Muscle of arm (tissue), 12 donors: ENCODE results near the gene SEMA3G. TPM values are rescaled to one million over a fixed set of nuclear protein-coding genes. Genes with fewer than 3 reads are reported as not detected.

Experiments used
- DNase-seq: peaks from one replicate; pipeline ENCODE4 v3.0.0-alpha.2; 2013
- polyA plus RNA-seq, 12 donors: library from polyadenylated mRNA; unstranded; fragments of 120-200 nt; gene quantifications; one replicate each; pipeline ENCODE4 v1.2.1, GENCODE V29; 2013; ENCODE audit not compliant: insufficient read length in 12 of 12

The SEMA3G gene
- polyA plus RNA-seq, 12 donors: 10.2 to 16.1 (median 12.5) TPM; not detected in 1

GRCh38 chr3:52455283-52456168 is 10.6 kb upstream of the SEMA3G start, which contains the start of gene NISCH:
TSS of gene NISCH (plus strand) at chr3:52455604. CDS start at chr3:52455642, 38 bp downstream.
- DNase-seq: peak; percentile 85

GRCh38 chr3:52454938-52455282 is 10.0 kb upstream of the SEMA3G start:
- DNase-seq: no peak

GRCh38 chr3:52454250-52454937 is 9.5 kb upstream of the SEMA3G start:
- DNase-seq: no peak

- DNase-seq: no peak
Observed at GRCh38 chr3:52453496-52454249, 8.8 kb upstream of the SEMA3G start, which contains the start of gene TNNC1. TSS of gene TNNC1 (minus strand) at chr3:52454041. CDS start at chr3:52454015, 26 bp downstream.

DNA sequence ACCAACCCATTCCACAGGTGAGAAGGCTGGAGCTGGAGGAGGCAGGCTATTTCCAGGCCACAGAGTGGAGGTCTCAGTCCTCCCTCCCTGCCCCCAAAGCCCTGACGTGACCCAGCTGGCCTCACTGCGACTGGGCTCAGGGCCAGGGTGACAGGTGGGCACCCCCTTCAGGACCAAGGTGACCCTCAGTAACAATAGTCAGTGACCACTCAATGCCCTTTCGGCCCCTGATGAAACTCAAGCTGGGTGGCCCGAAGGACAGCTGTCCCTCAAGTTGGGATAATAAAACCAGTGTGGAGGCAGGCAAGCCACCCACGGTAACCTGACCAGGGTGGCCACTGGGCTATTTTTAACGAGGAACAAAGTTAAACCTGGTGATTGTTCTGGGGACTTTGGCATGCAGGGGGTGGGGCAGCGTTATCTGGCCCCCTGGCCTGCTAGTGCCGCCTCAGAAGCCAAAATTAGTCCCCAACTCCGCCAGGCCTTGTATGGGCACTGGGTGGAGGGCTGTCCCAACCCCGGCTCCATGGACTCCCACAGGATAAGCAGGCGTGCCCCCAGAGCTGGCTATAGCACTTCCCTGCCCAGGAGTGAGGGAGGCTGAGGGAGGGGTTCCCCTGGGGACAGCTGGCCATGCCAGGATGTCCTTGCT is 7.8 kb upstream of the SEMA3G start:
- DNase-seq: no peak

DNA sequence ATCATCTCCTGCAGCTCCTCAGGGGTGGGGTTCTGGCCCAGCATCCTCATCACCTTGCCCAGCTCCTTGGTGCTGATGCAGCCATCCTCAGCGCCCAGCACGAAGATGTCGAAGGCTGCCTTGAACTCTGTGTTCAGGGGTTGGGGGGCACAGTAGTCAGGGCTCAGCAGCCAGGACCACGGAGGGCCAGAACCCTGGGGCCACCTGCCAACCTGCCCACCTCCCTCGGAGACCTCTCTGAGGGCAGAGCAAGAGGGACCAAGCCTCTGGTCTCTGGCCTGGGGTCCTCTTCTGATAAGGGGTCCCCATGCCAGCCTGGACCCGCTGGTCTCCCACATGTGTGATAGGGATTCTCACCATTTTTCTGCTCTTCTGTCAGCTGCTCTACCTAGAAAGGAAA is 7.2 kb upstream of the SEMA3G start:
- DNase-seq: no peak

DNA sequence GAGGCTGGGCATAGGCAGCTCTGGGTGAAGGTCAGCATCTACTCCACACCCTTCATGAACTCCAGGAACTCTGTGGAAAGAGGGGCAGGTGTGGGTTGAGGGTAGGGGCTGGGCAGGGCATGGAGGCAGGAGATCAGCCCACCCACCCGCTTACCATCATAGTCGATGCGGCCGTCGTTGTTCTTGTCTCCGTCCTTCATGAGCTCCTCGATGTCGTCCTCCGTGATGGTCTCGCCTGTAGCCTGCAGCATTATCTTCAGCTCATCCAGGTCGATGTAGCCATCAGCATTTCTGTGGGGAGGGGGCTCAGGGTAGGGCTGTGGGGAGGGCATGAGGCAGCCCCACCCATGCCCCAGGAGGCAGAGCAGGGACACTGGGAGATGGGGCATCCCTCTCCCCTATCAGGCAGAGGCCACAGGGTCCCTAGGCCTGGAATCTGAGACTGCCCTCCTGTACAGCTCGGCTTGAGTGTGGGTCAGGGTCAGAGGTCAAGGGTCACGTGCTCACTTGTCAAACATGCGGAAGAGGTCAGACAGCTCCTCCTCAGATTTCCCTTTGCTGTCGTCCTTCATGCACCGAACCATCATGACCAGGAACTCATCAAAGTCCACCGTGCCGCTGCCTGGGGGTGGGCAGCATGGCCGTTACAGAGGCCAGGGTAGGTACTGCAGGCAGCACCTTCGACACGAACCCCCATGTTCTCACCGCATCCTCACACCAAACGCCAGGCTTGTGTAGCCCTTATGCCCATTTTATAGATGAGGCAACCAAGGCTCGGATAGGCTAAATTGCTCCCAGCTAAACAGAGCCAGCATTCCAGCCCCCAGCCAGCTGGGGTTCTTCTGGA is 6.6 kb upstream of the SEMA3G start:
- DNase-seq: no peak

DNA sequence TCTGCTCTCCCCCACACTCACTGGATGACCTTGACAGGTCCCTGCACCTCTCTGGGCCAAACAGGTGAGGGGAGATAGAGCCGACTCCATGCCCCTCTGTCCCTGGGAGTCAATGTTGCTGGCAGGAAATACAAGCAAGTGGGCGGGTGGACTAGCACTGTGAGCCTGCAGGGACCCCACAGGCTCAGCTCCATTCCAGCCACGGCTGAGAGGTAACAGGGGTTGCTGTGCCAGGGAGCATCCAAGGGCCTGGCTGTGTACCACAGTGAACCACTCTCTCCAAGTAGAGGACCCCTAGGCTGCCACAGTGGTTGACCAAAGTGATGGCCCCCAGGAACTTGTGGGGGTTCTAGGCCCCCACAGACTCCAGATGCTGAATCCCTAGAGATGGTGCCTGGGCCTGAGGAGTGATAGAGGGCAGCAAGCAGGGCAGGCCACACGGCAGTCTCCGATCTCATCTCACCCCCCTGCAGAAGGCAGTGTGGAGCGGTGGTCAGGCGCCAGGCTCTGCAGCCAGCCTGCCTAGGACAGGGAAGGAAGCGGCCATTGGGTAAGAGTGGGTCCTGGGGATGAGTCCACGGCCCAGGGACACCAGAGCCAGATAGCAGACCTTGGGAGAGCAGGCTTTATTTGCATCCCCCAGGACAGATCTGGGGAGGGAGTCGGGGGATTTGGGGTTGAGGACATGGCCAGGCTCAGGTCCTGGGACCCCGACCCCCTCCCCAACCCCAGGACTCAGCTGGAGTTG is 5.8 kb upstream of the SEMA3G start:
- no peak for DNase-seq

GRCh38 chr3:52447512-52448355 is 2.8 kb upstream of the SEMA3G start:
- DNase-seq: no peak

DNA sequence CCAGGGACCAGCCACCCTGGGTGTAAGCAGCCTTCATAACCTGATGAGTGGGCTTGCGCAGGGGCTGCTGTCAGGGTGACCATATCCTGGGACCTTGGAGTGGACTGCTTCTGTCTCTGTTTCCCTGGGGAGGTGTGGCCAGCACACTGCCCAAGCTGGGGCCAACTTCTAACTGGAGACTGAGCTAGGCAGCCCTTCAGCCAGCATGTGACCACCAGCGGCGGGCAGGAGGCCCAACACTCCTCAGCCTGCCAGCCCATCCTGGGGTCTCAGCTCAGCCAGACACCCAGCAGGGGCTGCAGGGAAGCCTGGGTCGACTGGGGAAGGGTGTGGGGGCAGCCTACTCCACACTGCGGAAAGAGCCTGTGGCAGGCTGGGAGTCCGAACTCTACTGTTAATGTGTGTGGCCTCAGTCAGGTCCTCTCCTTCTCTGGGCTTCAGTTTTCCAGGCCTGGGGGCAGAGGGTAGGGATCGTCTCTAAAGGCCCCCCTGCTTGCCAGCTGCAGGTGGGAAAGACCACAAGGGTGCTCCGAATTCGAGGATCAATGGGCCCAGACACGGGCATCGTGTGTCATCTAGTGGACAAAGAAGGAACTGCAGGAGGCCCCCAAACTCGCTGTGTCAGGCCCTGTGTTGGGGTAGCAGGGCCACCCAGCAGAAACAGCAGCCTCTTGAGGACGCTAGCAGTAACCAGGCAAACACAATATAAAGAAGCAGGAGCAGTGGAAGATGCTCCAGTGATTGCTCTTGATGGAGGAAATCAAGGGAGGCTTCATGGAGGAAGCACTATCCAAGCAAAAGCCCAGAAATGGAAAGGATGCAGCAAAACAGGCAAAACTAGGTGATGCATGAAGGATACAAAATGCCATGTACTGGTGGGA is 2.0 kb upstream of the SEMA3G start:
- DNase-seq: peak; percentile 64

GRCh38 chr3:52446042-52446441 is 1.1 kb upstream of the SEMA3G start:
- no peak for DNase-seq

DNA sequence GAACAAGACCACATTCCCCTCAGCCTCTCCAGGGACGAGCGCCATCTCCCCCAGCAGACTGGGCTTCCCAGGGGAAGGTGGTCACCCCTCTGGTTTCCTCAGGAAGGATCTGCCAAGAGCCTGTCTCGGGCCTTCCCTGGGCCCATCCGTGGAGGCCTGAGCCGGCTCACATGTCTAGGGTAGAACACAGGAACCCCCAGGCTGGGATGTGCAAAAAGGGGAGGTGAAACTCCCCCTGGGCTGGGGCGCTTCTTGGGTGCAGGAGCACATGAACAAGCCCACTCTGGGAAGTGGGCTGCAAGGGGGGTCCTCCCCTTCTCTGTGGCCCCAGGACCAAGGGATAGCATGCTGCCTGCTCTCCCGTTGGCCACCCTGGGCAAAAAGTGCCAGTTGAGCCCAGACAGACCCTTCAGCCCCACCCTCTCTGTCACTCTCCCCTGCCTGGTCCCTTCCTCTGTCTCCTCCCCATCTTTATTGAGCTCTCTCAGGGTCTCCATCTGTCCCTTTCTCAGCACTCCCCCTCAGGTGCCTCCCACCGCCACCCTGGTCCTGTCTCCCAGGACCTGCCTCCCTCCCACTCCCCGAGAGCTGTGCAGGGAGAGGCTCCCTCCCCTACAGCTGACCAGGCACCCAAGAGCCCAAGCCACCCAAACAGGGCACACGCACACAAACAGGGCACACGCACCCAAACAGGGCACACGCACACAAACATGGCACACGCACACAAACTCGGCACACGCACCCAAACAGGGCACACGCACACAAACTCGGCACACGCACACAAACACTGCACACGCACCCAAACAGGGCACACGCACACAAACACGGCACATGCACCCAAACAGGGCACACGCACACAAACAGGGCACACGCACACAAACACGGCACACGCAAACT is 864 bp downstream of the SEMA3G start:
- no peak for DNase-seq

- no peak for DNase-seq
Observed at GRCh38 chr3:52443268-52443610, 1.7 kb downstream of the SEMA3G start.

GRCh38 chr3:52442409-52443267 is 2.3 kb downstream of the SEMA3G start:
- no peak for DNase-seq

DNA sequence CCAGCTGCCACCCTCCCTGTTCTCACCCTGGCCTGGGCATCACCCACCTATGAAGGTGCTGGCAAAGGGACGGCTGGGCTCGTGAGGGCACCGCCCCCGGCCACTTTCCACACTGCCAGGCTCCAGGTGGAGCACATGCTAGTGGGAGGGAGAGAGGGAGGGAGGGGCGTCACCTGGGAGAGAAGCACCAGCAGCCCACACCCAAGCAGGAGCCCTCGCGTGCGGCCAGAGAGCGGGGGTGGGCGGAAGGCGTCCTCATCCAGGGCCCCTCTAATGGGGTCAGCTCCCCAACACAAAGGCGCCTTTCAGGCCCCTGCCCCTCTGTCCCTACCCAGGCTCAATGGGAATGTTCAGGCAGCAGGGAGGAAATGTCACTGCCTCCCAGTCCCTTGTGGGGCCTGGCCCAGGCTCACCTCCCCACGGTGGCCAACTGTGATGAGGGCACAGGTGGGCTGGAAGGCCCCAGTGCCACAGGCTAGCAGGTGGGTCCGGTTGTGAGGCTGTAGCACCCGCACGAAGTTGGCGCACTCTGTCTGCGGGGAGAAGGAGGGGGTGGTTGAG is 3.1 kb downstream of the SEMA3G start:
- no peak for DNase-seq
